H9 (cell line): ENCODE data around the gene C1orf122. TPM values are rescaled to one million over a fixed set of nuclear protein-coding genes. Genes with fewer than 3 reads are reported as not detected.

Source experiments
- DNase-seq: peaks from one replicate; pipeline ENCODE4 v3.0.0-alpha.2; 2017
- H2AFZ ChIP-seq: one replicate; pipeline ENCODE4 v1.6.1; 2013; ENCODE audit warnings: mild to moderate bottlenecking, low read length, control low read depth, moderate library complexity
- H2AK5ac ChIP-seq: 2 replicates; pipeline ENCODE4 v1.6.1; 2013; ENCODE audit warnings: low read length, control low read depth, mixed read lengths; ENCODE audit not compliant: insufficient read length
- H2BK120ac ChIP-seq: one replicate; pipeline ENCODE4 v1.6.1; 2013; ENCODE audit warnings: low read depth, mild to moderate bottlenecking, low read length, control low read depth, inconsistent platforms; ENCODE audit not compliant: poor library complexity, severe bottlenecking
- H2BK12ac ChIP-seq: 2 replicates; pipeline ENCODE4 v1.6.1; 2013; ENCODE audit warnings: low read length, control low read depth, mixed read lengths, low read depth; ENCODE audit not compliant: insufficient read length
- H2BK15ac ChIP-seq: 2 replicates; pipeline ENCODE4 v1.6.1; 2013; ENCODE audit warnings: low read depth, low read length, control low read depth
- H2BK20ac ChIP-seq: one replicate; pipeline ENCODE4 v1.6.1; 2013; ENCODE audit warnings: low read depth, mild to moderate bottlenecking, low read length, control low read depth, inconsistent platforms; ENCODE audit not compliant: poor library complexity, severe bottlenecking
- H2BK5ac ChIP-seq: 2 replicates; pipeline ENCODE4 v1.6.1; 2013; ENCODE audit warnings: low read length, control low read depth, mixed read lengths; ENCODE audit not compliant: insufficient read length
- H3K14ac ChIP-seq: 2 replicates; pipeline ENCODE4 v1.6.1; 2013; ENCODE audit warnings: low read length, control low read depth; ENCODE audit not compliant: insufficient read depth
- H3K18ac ChIP-seq: 2 replicates; pipeline ENCODE4 v1.6.1; 2013; ENCODE audit warnings: low read depth, mild to moderate bottlenecking, mixed read lengths, low read length, control low read depth; ENCODE audit not compliant: insufficient read length
- H3K23ac ChIP-seq: 2 replicates; pipeline ENCODE4 v1.6.1; 2013; ENCODE audit warnings: low read length, control low read depth, mixed read lengths, low read depth; ENCODE audit not compliant: insufficient read length
- H3K23me2 ChIP-seq: 2 replicates; pipeline ENCODE4 v1.6.1; 2013; ENCODE audit warnings: low read depth, mild to moderate bottlenecking, mixed read lengths, low read length, control low read depth; ENCODE audit not compliant: insufficient read length, poor library complexity, severe bottlenecking
- H3K27ac ChIP-seq: 2 replicates; pipeline ENCODE4 v1.5.1; 2013; ENCODE audit warnings: low read length, control low read depth, mixed read lengths, low read depth; ENCODE audit not compliant: insufficient read length
- H3K27me3 ChIP-seq: 2 replicates; pipeline ENCODE4 v1.6.1; 2013; ENCODE audit warnings: low read length, control low read depth, inconsistent platforms; ENCODE audit not compliant: insufficient read depth
- H3K4ac ChIP-seq: 2 replicates; pipeline ENCODE4 v1.6.1; 2013; ENCODE audit warnings: low read depth, mild to moderate bottlenecking, control low read depth, inconsistent platforms, low read length, moderate library complexity
- H3K4me1 ChIP-seq: 2 replicates; pipeline ENCODE4 v1.6.1; 2013; ENCODE audit warnings: low read length, control low read depth, inconsistent platforms; ENCODE audit not compliant: insufficient read depth
- H3K4me2 ChIP-seq: 2 replicates; pipeline ENCODE4 v1.6.1; 2013; ENCODE audit warnings: low read length, control low read depth, mixed read lengths; ENCODE audit not compliant: insufficient read length, insufficient read depth
- H3K56ac ChIP-seq: 2 replicates; pipeline ENCODE4 v1.6.1; 2013; ENCODE audit warnings: low read depth, mild to moderate bottlenecking, mixed read lengths, low read length, control low read depth; ENCODE audit not compliant: insufficient read length
- H3K79me1 ChIP-seq: 2 replicates; pipeline ENCODE4 v1.6.1; 2013; ENCODE audit warnings: low read depth, mild to moderate bottlenecking, moderate library complexity, low read length, control low read depth, inconsistent platforms; ENCODE audit not compliant: insufficient read depth, poor library complexity, severe bottlenecking
- H3K79me2 ChIP-seq: 2 replicates; pipeline ENCODE4 v1.6.1; 2013; ENCODE audit warnings: low read length, control low read depth, inconsistent platforms; ENCODE audit not compliant: insufficient read depth
- H3K9ac ChIP-seq: 2 replicates; pipeline ENCODE4 v1.6.1; 2013; ENCODE audit warnings: low read length, control low read depth, mixed read lengths; ENCODE audit not compliant: insufficient read length; ENCODE audit errors: extremely low read depth
- H3K9me3 ChIP-seq: one replicate; pipeline ENCODE4 v1.6.1; 2013; ENCODE audit warnings: low read depth, low read length, inconsistent platforms; ENCODE audit not compliant: control insufficient read depth
- H3T11ph ChIP-seq: one replicate; pipeline ENCODE4 v1.6.1; 2013; ENCODE audit warnings: mild to moderate bottlenecking, low read length, control low read depth, inconsistent platforms
- H4K20me1 ChIP-seq: one replicate; pipeline ENCODE4 v1.6.1; 2013; ENCODE audit not compliant: control insufficient read depth, insufficient read length, insufficient read depth
- H4K5ac ChIP-seq: 2 replicates; pipeline ENCODE4 v1.6.1; 2013; ENCODE audit warnings: low read depth, mild to moderate bottlenecking, mixed read lengths, low read length, control low read depth; ENCODE audit not compliant: insufficient read length
- H4K8ac ChIP-seq: replicated peaks from 2 replicates; pipeline ENCODE4 v1.6.1; 2013; ENCODE audit warnings: low read length, control low read depth, mixed read lengths, low read depth; ENCODE audit not compliant: insufficient read length
- H4K91ac ChIP-seq: 2 replicates; pipeline ENCODE4 v1.6.1; 2013; ENCODE audit warnings: low read depth, mild to moderate bottlenecking, moderate library complexity, mixed read lengths, low read length, control low read depth; ENCODE audit not compliant: insufficient read length
- H3K27ac Mint-ChIP-seq, 3 experiments: 2 replicates in 2 of 3; 3 replicates in 1 of 3; pipeline ENCODE4 v1.8.0; 2020 to 2021; ENCODE audit warnings: mixed read lengths in 3 of 3, mild to moderate bottlenecking in 1 of 3, moderate library complexity in 1 of 3
- H3K27me3 Mint-ChIP-seq: 2 replicates; pipeline ENCODE4 v1.8.0; 2021; ENCODE audit warnings: low read depth, mild to moderate bottlenecking, moderate library complexity, mixed read lengths
- H3K36me3 Mint-ChIP-seq, 3 experiments: 2 replicates in 2 of 3; 3 replicates in 1 of 3; pipeline ENCODE4 v1.8.0; 2020 to 2021; ENCODE audit warnings: low read depth in 3 of 3, mixed read lengths in 3 of 3; ENCODE audit not compliant: insufficient read depth in 1 of 3
- H3K4me1 Mint-ChIP-seq, 2 experiments: 2 replicates each; pipeline ENCODE4 v1.8.0; 2020; ENCODE audit warnings: mixed read lengths in 2 of 2
- H3K4me3 Mint-ChIP-seq, 2 experiments: 2 replicates in 1 of 2; 3 replicates in 1 of 2; pipeline ENCODE4 v1.8.0; 2020 to 2021; ENCODE audit warnings: mild to moderate bottlenecking in 2 of 2, mixed read lengths in 2 of 2, moderate library complexity in 1 of 2
- H3K9me3 Mint-ChIP-seq, 2 experiments: 2 replicates in 1 of 2; 3 replicates in 1 of 2; pipeline ENCODE4 v1.8.0; 2020; ENCODE audit warnings: mild to moderate bottlenecking in 2 of 2, mixed read lengths in 2 of 2, moderate library complexity in 1 of 2
- WGBS: extraction: QIAGEN DNeasy Blood & Tissue Kit; methylation state at CpG from one replicate; pipeline ENCODE4 v1.1.7; 2013; ENCODE audit warnings: missing lambda C conversion rate, low lambda C conversion rate, mixed read lengths; ENCODE audit not compliant: insufficient read length; ENCODE audit errors: extremely low coverage; 5-methylcytosine and 5-hydroxymethylcytosine counted together
- total RNA-seq: library from RNA; stranded (reverse); gene quantifications from 2 replicates; pipeline ENCODE4 v1.2.1, GENCODE V29; 2021
- TF ChIP-seq, protein P1 (sequence below): fragments of 200-600 bp; sonication (generic); conservative IDR thresholded peaks from 3 replicates; pipeline ENCODE4 v1.8.0; 2021; ENCODE audit warnings: antibody characterized with exemption, mild to moderate bottlenecking

C1orf122 gene
- total RNA-seq, 1 experiment from 2014 or later = 59.3 TPM

DNA sequence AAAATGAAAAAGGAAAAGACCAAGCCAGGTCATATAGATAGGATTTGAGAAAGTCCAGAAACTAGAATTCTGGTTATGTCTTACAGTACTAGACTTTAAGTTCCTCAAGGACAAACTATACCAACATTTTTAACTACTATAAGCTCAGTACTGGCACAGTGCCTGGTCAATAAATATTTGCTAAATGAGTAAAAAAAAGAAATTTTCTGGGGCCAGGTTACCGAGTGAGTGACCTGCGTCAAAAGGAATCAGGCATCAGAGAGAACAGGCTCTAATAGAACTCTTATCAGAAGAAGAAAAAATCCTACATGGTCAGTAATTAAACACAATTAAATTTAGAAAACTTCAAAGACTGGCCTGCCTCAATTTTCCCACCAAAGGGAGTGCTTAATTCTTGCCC lies 24.2 kb downstream of the C1orf122 start:
- no peaks in the 10 kb centered on the region for H3K9me3 ChIP-seq
- no peak overlapping the region for H3T11ph ChIP-seq
- no peak overlapping the region for H3K9ac ChIP-seq
- H3K18ac ChIP-seq = no peak overlapping the region
- Mint-ChIP-seq H3K36me3 (peaks cover 8 to 55% (median 45%) of the 10 kb centered on the region in 3 experiments; a peak in 6 of 7 replicates), H3K27ac (no peak overlapping the region), H3K4me3 (no peak overlapping the region), H3K9me3 (no peaks in the 10 kb centered on the region), H3K4me1 (no peaks in the 10 kb centered on the region), H3K27me3 (no peaks in the 10 kb centered on the region)
- H2BK12ac ChIP-seq = no peak overlapping the region
- no peak overlapping the region for H2BK20ac ChIP-seq
- WGBS = no CpG with 5 or more reads among the region's 2 CpGs
- no peak overlapping the region for H2BK120ac ChIP-seq
- no peaks in the 10 kb centered on the region for H4K20me1 ChIP-seq
- no peaks in the 10 kb centered on the region for H3K79me1 ChIP-seq
- H4K91ac ChIP-seq = no peak overlapping the region
- H2BK15ac ChIP-seq = no peak overlapping the region
- H3K14ac ChIP-seq = no peak overlapping the region
- H3K23ac ChIP-seq = no peak overlapping the region
- H2AK5ac ChIP-seq = no peak overlapping the region
- no peak overlapping the region for H4K8ac ChIP-seq
- H3K79me2 ChIP-seq = no peaks in the 10 kb centered on the region
- H3K27me3 ChIP-seq = no peaks in the 10 kb centered on the region
- no peak overlapping the region for H2AFZ ChIP-seq
- H2BK5ac ChIP-seq = no peak overlapping the region
- TF ChIP-seq, protein P1, sequence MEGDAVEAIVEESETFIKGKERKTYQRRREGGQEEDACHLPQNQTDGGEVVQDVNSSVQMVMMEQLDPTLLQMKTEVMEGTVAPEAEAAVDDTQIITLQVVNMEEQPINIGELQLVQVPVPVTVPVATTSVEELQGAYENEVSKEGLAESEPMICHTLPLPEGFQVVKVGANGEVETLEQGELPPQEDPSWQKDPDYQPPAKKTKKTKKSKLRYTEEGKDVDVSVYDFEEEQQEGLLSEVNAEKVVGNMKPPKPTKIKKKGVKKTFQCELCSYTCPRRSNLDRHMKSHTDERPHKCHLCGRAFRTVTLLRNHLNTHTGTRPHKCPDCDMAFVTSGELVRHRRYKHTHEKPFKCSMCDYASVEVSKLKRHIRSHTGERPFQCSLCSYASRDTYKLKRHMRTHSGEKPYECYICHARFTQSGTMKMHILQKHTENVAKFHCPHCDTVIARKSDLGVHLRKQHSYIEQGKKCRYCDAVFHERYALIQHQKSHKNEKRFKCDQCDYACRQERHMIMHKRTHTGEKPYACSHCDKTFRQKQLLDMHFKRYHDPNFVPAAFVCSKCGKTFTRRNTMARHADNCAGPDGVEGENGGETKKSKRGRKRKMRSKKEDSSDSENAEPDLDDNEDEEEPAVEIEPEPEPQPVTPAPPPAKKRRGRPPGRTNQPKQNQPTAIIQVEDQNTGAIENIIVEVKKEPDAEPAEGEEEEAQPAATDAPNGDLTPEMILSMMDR = no peak
- H3K4me1 ChIP-seq = no peaks in the 10 kb centered on the region
- DNase-seq = no peak
- no peak overlapping the region for H3K4ac ChIP-seq
- no peaks in the 10 kb centered on the region for H3K23me2 ChIP-seq
- H3K4me2 ChIP-seq = no peak overlapping the region
- no peak overlapping the region for H3K27ac ChIP-seq
- H3K56ac ChIP-seq = no peak overlapping the region
- H4K5ac ChIP-seq = no peak overlapping the region
